Measurements from ENCODE around the gene VWCE.
"Not testable (repeated sequence)": the region's sequence is repeated elsewhere in the genome, so short reads cannot be mapped to it uniquely, and the experiment has no call there.

Gene VWCE

DNA sequence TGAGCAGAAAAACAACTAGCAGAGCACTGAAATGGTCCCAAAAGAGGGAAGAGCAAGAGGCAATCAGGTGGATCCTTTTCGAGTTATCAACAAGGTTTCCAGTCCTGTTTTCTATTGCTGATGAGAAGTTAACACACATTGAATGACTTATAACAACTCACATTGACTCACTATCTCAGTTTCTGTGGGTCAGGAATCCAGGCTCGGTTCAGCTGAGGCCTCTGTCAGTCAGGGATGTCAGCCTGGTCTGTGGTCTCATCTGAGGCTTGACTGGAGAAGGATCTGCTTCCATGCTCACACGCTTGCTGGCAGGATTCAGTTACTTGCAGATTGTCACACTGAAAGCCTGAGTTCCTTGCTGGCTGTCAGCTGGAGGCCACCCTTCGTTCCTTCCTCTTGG is 58.0 kb downstream of the VWCE start:
- not testable (repeated sequence) for H3K36me3 ChIP-seq (ENCODE audit: insufficient read depth, low read length); H3K9me3 ChIP-seq (ENCODE audit: control insufficient read depth, insufficient read depth, low read length); H3K4me1 ChIP-seq (ENCODE audit: insufficient read depth, low read length); H3K9ac ChIP-seq (ENCODE audit: low read depth, low read length)

DNA sequence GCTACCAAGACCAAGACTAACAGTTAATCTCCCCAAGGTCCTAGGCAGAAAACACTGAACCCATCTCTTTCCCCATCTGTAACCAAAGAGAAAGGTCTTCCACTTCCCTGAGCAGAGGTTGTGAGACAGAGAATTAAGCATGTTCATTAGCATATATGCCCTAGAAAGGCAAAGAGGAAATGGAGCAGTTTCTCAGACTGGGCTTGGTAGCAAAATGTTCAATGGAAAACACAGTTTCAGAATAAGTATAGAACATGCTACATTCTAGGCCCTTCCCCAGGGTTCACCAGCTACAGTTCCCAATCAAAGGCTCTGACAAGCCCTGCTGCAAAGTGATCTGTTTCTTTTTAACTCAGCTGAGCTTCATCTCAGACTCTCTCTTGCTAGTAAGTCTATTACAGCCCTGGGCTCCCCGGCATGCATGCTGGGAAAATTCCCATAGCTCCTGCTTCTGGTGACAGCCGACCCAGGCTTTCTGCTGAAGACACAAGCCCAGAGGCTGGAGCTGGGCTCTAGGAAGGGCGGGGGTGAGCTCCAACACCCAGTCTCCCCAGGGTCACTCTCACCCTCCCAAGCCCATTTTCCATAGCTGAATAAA is 62.5 kb downstream of the VWCE start:
- H3K9ac ChIP-seq (ENCODE audit: low read depth, low read length); H3K36me3 ChIP-seq (ENCODE audit: insufficient read depth, low read length); H3K4me1 ChIP-seq (ENCODE audit: insufficient read depth, low read length); H3K9me3 ChIP-seq (ENCODE audit: control insufficient read depth, insufficient read depth, low read length): not testable (repeated sequence)

DNA sequence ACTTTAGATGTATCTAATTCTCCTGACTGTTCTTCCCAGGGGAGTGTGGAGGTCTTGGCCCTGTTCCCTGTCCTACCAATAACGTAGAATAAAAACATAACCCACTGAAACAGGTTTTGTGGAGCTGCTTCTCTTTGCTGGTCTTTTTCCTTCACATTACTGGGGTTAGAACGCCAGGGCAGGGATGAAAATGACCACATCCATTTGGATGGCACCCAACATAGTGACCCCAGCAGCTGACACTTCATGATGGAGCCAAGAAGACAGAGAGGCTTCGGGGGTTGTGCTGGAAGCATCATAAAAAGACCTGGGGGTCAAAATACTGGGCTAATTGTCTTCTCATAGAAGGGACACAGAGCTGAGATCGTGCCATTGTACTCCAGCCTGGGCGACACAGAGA is 63.5 kb downstream of the VWCE start:
- H3K9ac ChIP-seq (ENCODE audit: low read depth, low read length); H3K9me3 ChIP-seq (ENCODE audit: control insufficient read depth, insufficient read depth, low read length); H3K36me3 ChIP-seq (ENCODE audit: insufficient read depth, low read length); H3K4me1 ChIP-seq (ENCODE audit: insufficient read depth, low read length): not testable (repeated sequence)

DNA sequence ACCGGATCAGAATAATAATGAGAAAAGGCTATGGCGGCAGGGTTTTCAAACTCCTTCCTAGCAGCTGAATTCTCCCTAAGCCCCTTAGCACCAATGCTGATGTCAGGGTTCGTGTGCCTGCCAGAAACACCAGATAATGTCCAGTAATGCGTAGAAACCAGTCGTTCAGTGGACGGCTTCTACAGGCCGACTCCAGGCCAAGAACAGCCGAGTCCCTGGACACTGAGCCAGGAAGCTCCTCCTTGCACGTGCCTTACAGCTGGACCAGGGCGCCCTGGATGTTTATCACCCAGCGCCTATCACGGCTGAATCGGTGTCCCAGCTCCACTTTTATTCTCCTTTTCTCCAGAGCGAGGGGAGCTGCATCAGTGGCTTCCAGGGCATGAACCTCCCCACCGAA is 64.1 kb downstream of the VWCE start:
- H3K36me3 ChIP-seq (ENCODE audit: insufficient read depth, low read length); H3K4me1 ChIP-seq (ENCODE audit: insufficient read depth, low read length); H3K9ac ChIP-seq (ENCODE audit: low read depth, low read length); H3K9me3 ChIP-seq (ENCODE audit: control insufficient read depth, insufficient read depth, low read length): not testable (repeated sequence)

DNA sequence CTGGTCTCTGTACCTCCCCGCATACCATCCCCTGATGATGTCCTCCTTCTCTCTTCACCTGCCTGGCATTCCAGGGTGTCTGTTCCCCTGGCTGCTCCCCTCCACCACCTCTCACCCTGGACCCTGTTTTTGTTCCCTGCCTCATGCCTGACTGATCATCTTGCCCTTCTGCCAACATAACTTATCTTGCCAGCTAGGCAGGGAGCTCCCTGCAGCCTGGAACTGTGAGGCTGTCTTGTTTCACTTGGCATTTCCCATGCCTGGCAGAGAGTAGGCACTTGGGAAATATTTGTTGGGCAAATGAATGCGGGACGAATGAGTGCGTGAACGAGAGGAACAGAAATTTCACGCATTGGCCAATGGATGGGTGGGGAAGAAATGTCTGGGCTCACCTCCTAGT is 65.7 kb downstream of the VWCE start:
- not testable (repeated sequence) for H3K9me3 ChIP-seq (ENCODE audit: control insufficient read depth, insufficient read depth, low read length); H3K36me3 ChIP-seq (ENCODE audit: insufficient read depth, low read length); H3K4me1 ChIP-seq (ENCODE audit: insufficient read depth, low read length); H3K9ac ChIP-seq (ENCODE audit: low read depth, low read length)

DNA sequence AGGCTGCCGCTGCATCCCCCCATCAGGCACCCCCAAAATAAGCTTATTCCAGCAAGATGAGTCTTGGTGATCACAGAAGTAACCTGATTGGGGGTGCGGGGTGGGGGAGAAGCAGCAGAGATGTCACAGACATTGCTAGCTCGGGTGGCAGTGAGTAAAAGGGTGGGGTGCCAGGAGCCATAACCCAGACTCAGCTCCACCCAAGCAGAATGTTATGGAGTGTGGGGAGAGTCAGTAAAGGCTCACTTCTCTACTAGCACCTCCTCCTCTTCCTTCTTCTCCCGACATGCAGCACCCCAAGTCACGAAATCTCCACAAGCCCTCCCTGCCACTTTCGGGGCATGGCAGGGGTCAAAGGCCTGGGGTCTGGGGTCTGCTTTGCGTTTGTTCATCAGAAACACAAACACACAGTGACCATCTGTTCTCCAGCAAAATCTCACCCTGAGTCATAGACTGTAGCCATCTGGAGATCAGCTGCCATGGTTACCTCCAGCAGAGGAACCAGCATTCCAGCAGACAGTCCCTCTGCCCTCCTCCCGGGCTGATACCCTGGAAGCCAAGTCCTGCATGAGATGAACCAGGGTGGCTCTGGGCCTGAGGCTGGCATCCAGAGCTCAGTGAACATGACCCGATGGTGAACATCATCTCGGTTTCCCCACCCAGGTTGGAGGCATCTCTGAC is 68.5 kb downstream of the VWCE start:
- H3K4me1 ChIP-seq (ENCODE audit: insufficient read depth, low read length); H3K9ac ChIP-seq (ENCODE audit: low read depth, low read length); H3K36me3 ChIP-seq (ENCODE audit: insufficient read depth, low read length): not testable (repeated sequence)

DNA sequence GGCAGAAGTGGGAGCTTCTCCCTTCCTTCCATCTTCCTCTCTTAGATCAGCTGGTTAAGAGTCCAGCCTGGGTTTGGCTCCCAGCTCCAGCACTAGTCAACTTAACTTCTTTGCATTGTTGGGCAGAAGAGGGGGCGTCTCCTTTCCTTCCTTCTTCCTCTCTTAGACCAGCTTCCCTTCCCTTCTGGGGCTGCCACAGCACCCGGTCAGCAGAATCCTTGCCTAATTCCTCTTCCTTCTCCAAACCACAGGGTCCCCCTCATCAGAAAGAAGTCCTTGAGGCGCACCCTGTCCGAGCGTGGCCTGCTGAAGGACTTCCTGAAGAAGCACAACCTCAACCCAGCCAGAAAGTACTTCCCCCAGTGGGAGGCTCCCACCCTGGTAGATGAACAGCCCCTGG is 72.4 kb downstream of the VWCE start:
- not testable (repeated sequence) for H3K9me3 ChIP-seq (ENCODE audit: control insufficient read depth, insufficient read depth, low read length); H3K36me3 ChIP-seq (ENCODE audit: insufficient read depth, low read length); H3K4me1 ChIP-seq (ENCODE audit: insufficient read depth, low read length); H3K9ac ChIP-seq (ENCODE audit: low read depth, low read length)

More for the DNA sequence above, 68.5 kb downstream of the VWCE start:
- H3K9me3 ChIP-seq (ENCODE audit: control insufficient read depth, insufficient read depth, low read length): not testable (repeated sequence)

DNA sequence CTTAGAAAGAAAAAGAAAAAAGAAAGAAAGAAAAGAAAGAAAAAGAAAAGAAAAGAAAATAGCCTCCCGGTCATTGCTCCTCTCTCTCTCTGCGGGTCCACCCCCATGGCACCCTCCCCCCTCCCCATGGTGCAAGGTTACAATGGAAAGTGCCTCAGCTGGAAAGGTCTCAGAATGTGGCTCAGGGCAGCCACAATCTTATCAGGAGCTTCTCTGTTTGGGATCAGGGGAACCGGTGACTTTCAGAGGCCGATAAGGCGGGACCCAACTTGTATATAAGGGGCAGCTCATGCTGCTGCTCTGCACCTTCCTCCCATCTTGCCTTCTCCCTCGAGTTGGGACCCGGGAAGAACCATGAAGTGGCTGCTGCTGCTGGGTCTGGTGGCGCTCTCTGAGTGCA is 73.1 kb downstream of the VWCE start, which contains the start of gene PGA4:
PGA4 (plus strand) TSS at position 301 of the 400 bp plus-strand sequence; CDS start at position 355, 54 bp downstream.
- H3K9ac ChIP-seq (ENCODE audit: low read depth, low read length); H3K4me1 ChIP-seq (ENCODE audit: insufficient read depth, low read length); H3K36me3 ChIP-seq (ENCODE audit: insufficient read depth, low read length); H3K9me3 ChIP-seq (ENCODE audit: control insufficient read depth, insufficient read depth, low read length): not testable (repeated sequence)

DNA sequence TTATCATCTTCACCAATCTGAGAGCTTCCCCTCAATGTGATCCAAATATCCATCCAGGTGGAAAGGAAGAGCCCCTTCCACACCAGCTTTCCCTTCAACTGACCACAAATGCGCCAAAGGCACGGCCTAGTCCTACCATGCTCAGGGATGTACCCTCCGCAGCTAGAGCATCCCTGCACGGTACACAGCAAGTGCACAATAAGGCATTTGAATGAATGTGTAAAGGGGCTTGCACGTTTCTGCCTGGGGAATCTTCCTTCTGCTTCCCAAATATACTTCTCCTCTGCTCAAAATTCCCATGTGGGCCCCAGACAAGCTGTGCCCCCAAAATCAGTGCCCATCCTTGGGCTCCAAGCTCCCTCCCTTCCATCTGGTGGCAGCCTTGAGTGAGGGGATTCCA is 76.1 kb downstream of the VWCE start:
- not testable (repeated sequence) for H3K4me1 ChIP-seq (ENCODE audit: insufficient read depth, low read length); H3K36me3 ChIP-seq (ENCODE audit: insufficient read depth, low read length); H3K9me3 ChIP-seq (ENCODE audit: control insufficient read depth, insufficient read depth, low read length); H3K9ac ChIP-seq (ENCODE audit: low read depth, low read length)

DNA sequence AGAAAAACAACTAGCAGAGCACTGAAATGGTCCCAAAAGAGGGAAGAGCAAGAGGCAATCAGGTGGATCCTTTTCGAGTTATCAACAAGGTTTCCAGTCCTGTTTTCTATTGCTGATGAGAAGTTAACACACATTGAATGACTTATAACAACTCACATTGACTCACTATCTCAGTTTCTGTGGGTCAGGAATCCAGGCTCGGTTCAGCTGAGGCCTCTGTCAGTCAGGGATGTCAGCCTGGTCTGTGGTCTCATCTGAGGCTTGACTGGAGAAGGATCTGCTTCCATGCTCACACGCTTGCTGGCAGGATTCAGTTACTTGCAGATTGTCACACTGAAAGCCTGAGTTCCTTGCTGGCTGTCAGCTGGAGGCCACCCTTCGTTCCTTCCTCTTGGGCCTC is 76.8 kb downstream of the VWCE start:
- not testable (repeated sequence) for H3K9ac ChIP-seq (ENCODE audit: low read depth, low read length); H3K9me3 ChIP-seq (ENCODE audit: control insufficient read depth, insufficient read depth, low read length); H3K4me1 ChIP-seq (ENCODE audit: insufficient read depth, low read length)

DNA sequence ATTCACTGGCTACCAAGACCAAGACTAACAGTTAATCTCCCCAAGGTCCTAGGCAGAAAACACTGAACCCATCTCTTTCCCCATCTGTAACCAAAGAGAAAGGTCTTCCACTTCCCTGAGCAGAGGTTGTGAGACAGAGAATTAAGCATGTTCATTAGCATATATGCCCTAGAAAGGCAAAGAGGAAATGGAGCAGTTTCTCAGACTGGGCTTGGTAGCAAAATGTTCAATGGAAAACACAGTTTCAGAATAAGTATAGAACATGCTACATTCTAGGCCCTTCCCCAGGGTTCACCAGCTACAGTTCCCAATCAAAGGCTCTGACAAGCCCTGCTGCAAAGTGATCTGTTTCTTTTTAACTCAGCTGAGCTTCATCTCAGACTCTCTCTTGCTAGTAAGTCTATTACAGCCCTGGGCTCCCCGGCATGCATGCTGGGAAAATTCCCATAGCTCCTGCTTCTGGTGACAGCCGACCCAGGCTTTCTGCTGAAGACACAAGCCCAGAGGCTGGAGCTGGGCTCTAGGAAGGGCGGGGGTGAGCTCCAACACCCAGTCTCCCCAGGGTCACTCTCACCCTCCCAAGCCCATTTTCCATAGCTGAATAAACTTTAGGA is 81.3 kb downstream of the VWCE start:
- H3K9ac ChIP-seq (ENCODE audit: low read depth, low read length); H3K36me3 ChIP-seq (ENCODE audit: insufficient read depth, low read length); H3K4me1 ChIP-seq (ENCODE audit: insufficient read depth, low read length): not testable (repeated sequence)

More for the DNA sequence above, 76.8 kb downstream of the VWCE start:
- H3K36me3 ChIP-seq (ENCODE audit: insufficient read depth, low read length): not testable (repeated sequence)

DNA sequence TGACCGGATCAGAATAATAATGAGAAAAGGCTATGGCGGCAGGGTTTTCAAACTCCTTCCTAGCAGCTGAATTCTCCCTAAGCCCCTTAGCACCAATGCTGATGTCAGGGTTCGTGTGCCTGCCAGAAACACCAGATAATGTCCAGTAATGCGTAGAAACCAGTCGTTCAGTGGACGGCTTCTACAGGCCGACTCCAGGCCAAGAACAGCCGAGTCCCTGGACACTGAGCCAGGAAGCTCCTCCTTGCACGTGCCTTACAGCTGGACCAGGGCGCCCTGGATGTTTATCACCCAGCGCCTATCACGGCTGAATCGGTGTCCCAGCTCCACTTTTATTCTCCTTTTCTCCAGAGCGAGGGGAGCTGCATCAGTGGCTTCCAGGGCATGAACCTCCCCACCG is 82.9 kb downstream of the VWCE start:
- not testable (repeated sequence) for H3K9me3 ChIP-seq (ENCODE audit: control insufficient read depth, insufficient read depth, low read length); H3K36me3 ChIP-seq (ENCODE audit: insufficient read depth, low read length); H3K9ac ChIP-seq (ENCODE audit: low read depth, low read length); H3K4me1 ChIP-seq (ENCODE audit: insufficient read depth, low read length)

More for the DNA sequence above, 81.3 kb downstream of the VWCE start:
- H3K9me3 ChIP-seq (ENCODE audit: control insufficient read depth, insufficient read depth, low read length): not testable (repeated sequence)

DNA sequence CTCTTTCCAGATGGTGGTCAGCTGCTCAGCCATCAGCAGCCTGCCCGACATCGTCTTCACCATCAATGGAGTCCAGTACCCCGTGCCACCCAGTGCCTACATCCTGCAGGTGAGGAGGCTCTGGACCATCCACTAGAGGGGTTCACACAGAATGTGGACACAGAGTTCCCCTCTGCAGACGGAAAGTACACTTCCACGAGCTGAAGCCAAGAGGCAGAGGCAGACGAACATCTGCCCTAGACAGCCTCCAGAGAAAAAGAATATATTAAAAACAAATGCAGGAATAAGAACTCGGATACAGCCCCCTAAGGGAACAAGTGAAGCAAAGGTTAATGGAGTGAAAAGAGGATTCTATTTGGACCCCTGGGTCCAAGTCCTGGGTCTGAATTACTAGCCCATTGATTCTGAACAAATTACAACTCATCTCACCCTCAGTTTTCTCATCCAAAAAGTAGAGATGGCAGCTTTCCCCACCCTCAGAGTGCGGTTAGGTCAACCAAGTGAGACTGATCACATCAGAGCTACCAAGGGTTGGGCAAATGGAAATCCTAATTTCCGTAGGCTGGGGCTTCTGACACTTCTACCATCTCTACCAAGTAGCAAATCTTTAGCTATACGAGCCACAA is 83.7 kb downstream of the VWCE start:
- not testable (repeated sequence) for H3K9ac ChIP-seq (ENCODE audit: low read depth, low read length); H3K9me3 ChIP-seq (ENCODE audit: control insufficient read depth, insufficient read depth, low read length); H3K4me1 ChIP-seq (ENCODE audit: insufficient read depth, low read length); H3K36me3 ChIP-seq (ENCODE audit: insufficient read depth, low read length)

DNA sequence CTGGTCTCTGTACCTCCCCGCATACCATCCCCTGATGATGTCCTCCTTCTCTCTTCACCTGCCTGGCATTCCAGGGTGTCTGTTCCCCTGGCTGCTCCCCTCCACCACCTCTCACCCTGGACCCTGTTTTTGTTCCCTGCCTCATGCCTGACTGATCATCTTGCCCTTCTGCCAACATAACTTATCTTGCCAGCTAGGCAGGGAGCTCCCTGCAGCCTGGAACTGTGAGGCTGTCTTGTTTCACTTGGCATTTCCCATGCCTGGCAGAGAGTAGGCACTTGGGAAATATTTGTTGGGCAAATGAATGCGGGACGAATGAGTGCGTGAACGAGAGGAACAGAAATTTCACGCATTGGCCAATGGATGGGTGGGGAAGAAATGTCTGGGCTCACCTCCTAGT is 84.5 kb downstream of the VWCE start:
- H3K9ac ChIP-seq (ENCODE audit: low read depth, low read length); H3K4me1 ChIP-seq (ENCODE audit: insufficient read depth, low read length); H3K9me3 ChIP-seq (ENCODE audit: control insufficient read depth, insufficient read depth, low read length); H3K36me3 ChIP-seq (ENCODE audit: insufficient read depth, low read length): not testable (repeated sequence)
